ENCODE results near the gene GMPPA. TPM values are rescaled to one million over a fixed set of nuclear protein-coding genes. Genes with fewer than 3 reads are reported as not detected.

GMPPA gene
- total RNA-seq, 4 donors from 2014 or later: 11.3 to 26.4 (median 14.2) TPM

DNA sequence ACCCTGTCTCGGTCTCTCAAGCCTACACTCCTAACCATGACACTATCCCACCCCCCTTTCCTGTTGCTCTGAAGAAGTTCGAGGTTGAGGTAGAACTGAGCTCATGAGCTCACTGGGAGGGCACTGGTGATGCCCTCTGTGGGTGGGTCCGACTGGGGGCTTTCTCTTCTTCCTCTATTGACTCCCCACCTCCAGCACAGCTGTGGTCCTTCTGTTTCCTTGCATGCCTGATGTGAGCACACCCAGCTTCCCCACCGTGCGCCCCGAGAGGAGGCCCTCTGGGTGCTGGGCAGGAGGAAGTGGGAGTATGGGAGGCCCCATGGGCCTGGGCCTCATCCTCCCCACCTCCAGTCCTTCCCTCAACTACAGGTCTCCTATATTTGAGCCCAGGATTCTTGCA is 43.1 kb upstream of the GMPPA start:
- Histone ChIP-seq H3K9me3 (no peaks in the 10 kb centered on the region), H3K36me3 (peaks cover 0 to 12% of the 10 kb centered on the region in 2 donors), H3K27me3 (no peaks in the 10 kb centered on the region), H3K4me3 (no peak overlapping the region), H3K4me1 (peaks cover 4 to 100% (median 22%) of the 10 kb centered on the region in 3 donors), H3K27ac (peak overlapping the region; percentile 93 to 99 (median 98))
- WGBS, 2 donors (ENCODE audit: low coverage in 1 of 2): 52 to 74% methylated on average over 4 to 5 of the region's 6 CpGs
- no peak for ATAC-seq
- TF ChIP-seq POLR2A (IDR thresholded peaks at IDR 0.05) (no peak), POLR2AphosphoS5 (IDR thresholded peaks at IDR 0.05) (no peak), EP300 (IDR thresholded peaks at IDR 0.05) (no peak)
- TF ChIP-seq, protein P1, sequence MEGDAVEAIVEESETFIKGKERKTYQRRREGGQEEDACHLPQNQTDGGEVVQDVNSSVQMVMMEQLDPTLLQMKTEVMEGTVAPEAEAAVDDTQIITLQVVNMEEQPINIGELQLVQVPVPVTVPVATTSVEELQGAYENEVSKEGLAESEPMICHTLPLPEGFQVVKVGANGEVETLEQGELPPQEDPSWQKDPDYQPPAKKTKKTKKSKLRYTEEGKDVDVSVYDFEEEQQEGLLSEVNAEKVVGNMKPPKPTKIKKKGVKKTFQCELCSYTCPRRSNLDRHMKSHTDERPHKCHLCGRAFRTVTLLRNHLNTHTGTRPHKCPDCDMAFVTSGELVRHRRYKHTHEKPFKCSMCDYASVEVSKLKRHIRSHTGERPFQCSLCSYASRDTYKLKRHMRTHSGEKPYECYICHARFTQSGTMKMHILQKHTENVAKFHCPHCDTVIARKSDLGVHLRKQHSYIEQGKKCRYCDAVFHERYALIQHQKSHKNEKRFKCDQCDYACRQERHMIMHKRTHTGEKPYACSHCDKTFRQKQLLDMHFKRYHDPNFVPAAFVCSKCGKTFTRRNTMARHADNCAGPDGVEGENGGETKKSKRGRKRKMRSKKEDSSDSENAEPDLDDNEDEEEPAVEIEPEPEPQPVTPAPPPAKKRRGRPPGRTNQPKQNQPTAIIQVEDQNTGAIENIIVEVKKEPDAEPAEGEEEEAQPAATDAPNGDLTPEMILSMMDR (IDR thresholded peaks at IDR 0.05): no peak

DNA sequence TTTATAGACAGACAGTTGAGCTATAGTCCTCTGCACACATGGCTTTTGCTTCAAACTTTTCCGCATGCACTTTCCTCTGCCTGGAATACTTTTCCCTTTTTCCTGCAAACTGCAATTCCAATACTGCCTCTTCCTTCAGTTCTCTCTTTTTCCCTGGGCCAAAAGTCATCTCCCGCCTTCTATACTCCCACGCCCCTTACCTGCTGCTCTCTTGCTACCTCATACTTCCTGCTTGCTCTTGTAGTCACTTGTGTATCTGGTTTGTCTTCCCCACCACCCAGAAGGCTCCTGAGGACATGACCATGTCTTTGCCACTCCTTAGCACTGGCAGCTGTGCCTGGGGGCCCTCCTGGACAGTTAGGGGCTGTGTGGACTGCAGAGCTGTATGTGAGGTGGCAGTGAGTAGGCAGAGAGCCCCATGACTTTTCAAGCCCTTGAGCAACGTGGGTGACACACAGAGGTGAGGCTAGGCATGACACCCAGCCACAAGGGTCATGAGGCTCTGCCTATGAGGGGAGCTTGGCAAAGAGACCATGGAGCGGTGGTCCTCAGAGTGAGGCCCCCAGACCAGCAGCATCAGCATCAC is 40.8 kb upstream of the GMPPA start:
- WGBS, 2 donors (ENCODE audit: low coverage in 1 of 2): 69 to 75% methylated on average over 5 of the region's 5 CpGs
- no peak for ATAC-seq
- Histone ChIP-seq H3K27ac (peak overlapping the region; percentile 93 to 97 (median 96)), H3K27me3 (no peaks in the 10 kb centered on the region), H3K9me3 (no peaks in the 10 kb centered on the region), H3K4me1 (peaks cover 4 to 100% (median 23%) of the 10 kb centered on the region in 3 donors), H3K4me3 (no peak overlapping the region), H3K36me3 (peaks cover 0 to 26% of the 10 kb centered on the region in 2 donors)
- TF ChIP-seq, protein P1 (IDR thresholded peaks at IDR 0.05): peak in 1 of 4 experiments; percentile 19
- no peak for TF ChIP-seq POLR2AphosphoS5 (IDR thresholded peaks at IDR 0.05)

GRCh38 chr2:219458996-219459395 is 39.7 kb upstream of the GMPPA start:
- no peaks in the 10 kb centered on the region for H3K27me3 ChIP-seq
- ATAC-seq: no peak
- H3K9me3 ChIP-seq: no peaks in the 10 kb centered on the region
- peak overlapping the region; percentile 93 to 97 (median 96) for H3K27ac ChIP-seq
- H3K36me3 ChIP-seq: peaks cover 0 to 31% of the 10 kb centered on the region in 2 donors
- 56% methylated on average over 2 to 7 of the region's 8 CpGs for WGBS, 2 donors (ENCODE audit: low coverage in 1 of 2)
- H3K4me1 ChIP-seq: peaks cover 4 to 100% (median 22%) of the 10 kb centered on the region in 3 donors
- no peak overlapping the region for H3K4me3 ChIP-seq
- TF ChIP-seq POLR2A (IDR thresholded peaks at IDR 0.05): no peak
- TF ChIP-seq, protein P1 (IDR thresholded peaks at IDR 0.05): no peak
- no peak for TF ChIP-seq EP300 (IDR thresholded peaks at IDR 0.05)
- TF ChIP-seq POLR2AphosphoS5 (IDR thresholded peaks at IDR 0.05): no peak

DNA sequence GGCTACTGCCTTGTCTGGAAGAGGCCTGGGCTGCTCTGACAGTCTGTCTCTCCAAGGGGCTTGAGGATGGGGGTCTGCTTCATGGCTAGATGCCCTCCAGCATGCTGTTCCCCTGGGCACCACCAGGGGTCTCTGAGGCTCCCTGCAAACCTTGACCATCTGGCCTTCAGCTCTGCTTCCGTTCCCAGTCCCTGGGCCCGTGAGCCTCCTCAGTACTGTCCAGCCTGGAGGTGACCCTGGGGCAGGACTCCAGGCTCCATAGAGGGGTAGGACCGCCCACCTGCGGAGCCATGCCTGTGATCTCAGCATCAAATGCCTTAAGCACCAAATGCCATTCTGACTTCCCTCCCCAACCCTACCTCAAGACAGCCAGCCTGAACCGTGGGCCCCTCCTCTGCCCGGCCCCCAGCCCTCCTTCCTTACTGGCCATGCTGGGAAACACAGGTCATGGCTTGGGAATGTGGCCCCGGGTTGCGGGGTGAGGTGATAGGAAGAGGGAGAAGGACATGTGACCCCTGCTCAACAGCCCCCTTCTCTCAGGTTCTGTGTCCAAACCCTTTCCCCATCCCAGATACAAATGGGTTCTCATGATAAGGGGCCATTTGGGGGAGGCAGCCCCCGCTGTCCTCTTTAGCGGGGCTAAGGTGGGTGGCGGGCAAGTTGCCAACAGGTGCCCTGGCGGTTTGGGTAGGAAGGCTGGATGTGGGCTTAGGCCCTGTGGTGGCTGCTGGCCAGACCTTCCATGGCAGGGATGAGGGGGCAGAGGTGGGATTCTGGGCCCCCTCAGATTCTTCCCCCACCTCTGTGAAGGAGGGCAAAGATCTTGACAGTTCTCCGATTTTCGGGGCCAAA is 39.0 kb upstream of the GMPPA start:
- 37% methylated on average over 4 of the region's 14 CpGs; no CpG with 5 or more reads in 1 of the 2 donors for WGBS, 2 donors (ENCODE audit: low coverage in 1 of 2)
- Histone ChIP-seq H3K27me3 (no peaks in the 10 kb centered on the region), H3K9me3 (no peaks in the 10 kb centered on the region), H3K36me3 (peaks cover 0 to 38% of the 10 kb centered on the region in 2 donors), H3K27ac (peak overlapping the region; percentile 93 to 97 (median 96)), H3K4me1 (peaks cover 4 to 100% (median 16%) of the 10 kb centered on the region in 3 donors), H3K4me3 (peak overlapping the region in 1 of 2 donors; percentile 40)
- TF ChIP-seq POLR2A (IDR thresholded peaks at IDR 0.05) (no peak), EP300 (IDR thresholded peaks at IDR 0.05) (no peak), POLR2AphosphoS5 (IDR thresholded peaks at IDR 0.05) (peak; percentile 17)
- TF ChIP-seq, protein P1 (IDR thresholded peaks at IDR 0.05): peak in 3 of 4 experiments; percentile 91 to 93 (median 93)
- peak; percentile 56 for ATAC-seq
